22Rv1 (cell line): Measurements from ENCODE around the gene TAB2.

Experiments used
- H3K27ac ChIP-seq: fragments of 450-650 bp; 2 replicates; pipeline ENCODE4 v1.5.1; 2017
- CTCF ChIP-seq: fragments of 450-650 bp; IDR thresholded peaks from 2 replicates; pipeline ENCODE4 v1.5.1; 2017; ENCODE audit warnings: mild to moderate bottlenecking
- ZFX ChIP-seq: fragments of 450-650 bp; IDR thresholded peaks from 2 replicates; pipeline ENCODE4 v1.6.1; 2017; ENCODE audit warnings: antibody characterized with exemption, borderline replicate concordance

The TAB2 gene

GRCh38 chr6:149405823-149406765, 88.6 kb downstream of the TAB2 start:
- no peak overlapping the region for H3K27ac ChIP-seq
- TF ChIP-seq CTCF (no peak), ZFX (no peak)

GRCh38 chr6:149409617-149410016, 92.1 kb downstream of the TAB2 start:
- no peak for TF ChIP-seq CTCF
- no peak for TF ChIP-seq ZFX
- no peak overlapping the region for H3K27ac ChIP-seq

GRCh38 chr6:149410557-149410956, 93.0 kb downstream of the TAB2 start:
- TF ChIP-seq ZFX (no peak), CTCF (no peak)
- H3K27ac ChIP-seq: no peak overlapping the region

GRCh38 chr6:149414009-149414408, 96.5 kb downstream of the TAB2 start:
- no peak overlapping the region for H3K27ac ChIP-seq
- TF ChIP-seq ZFX: no peak

GRCh38 chr6:149414821-149415220, 97.3 kb downstream of the TAB2 start:
- H3K27ac ChIP-seq: no peak overlapping the region
- no peak for TF ChIP-seq CTCF
- TF ChIP-seq ZFX: no peak

- no peak overlapping the region for H3K27ac ChIP-seq
- TF ChIP-seq ZFX: no peak
- TF ChIP-seq CTCF: no peak
These were observed 102.3 kb downstream of the TAB2 start for GRCh38 chr6:149419696-149420404.

GRCh38 chr6:149421132-149421531, 103.6 kb downstream of the TAB2 start:
- H3K27ac ChIP-seq: no peak overlapping the region
- TF ChIP-seq CTCF (no peak), ZFX (no peak)
